Activated CD4-positive, CD25-positive, alpha-beta regulatory T cell (primary cell): ENCODE data around the gene SLC41A3.

Experiments
- DNase-seq, 4 experiments: peaks; one replicate each; lab custom pipeline; 2025; lab: John Stamatoyannopoulos, UW

The SLC41A3 gene

DNA sequence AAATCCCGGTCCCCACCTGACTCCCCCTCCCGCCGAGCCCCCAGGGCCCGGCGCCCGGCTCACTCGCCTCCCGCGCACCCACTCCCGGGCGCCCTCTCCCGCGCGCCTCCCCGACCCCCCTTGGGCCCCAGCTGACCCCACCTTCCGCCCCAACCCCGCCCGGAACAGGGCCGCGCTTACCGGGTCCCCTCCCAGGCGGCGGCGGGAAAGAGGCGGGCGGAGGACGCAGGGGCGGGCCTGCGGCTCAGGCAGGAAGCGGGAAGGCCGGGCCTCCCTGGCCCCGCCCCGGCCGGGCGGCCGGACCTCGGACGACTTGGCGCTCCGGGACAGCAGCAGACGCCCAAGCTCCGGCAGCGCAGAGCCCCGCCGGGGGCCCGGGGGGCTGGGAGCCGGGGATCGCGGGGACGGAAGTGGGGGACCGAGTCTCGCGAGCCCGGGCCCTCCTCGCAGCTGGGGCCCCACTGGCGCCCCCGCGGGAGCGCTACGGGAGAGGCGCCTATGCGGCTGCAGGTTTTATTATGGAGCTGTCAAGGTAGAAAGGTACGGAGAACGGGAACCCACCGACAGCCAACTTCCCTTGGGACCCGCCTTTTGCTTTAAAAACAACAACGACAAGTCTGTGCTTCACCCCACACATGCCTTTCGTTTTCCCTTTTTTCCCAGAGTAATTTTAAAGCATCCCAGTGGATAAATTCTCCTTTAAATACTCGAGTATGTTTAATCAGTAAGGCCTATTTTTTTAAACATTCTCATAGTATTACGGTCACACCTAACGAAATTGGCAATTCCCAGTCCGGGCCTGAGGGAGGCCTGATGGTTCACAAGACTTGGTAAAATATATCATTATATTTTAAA, at the start of gene SLC41A3:
SLC41A3 (minus strand) TSS at position 212 of the 855 bp plus-strand sequence. CDS start 15,905 bp downstream, outside the sequence.
- peak; percentile 70 to 78 (median 73) for DNase-seq

- DNase-seq, result no peak
Measured at GRCh38 chr3:126133606-126134005, 49.7 kb upstream of the SLC41A3 start.

GRCh38 chr3:126132751-126133511, 49.0 kb upstream of the SLC41A3 start:
- DNase-seq, result no peak

DNA sequence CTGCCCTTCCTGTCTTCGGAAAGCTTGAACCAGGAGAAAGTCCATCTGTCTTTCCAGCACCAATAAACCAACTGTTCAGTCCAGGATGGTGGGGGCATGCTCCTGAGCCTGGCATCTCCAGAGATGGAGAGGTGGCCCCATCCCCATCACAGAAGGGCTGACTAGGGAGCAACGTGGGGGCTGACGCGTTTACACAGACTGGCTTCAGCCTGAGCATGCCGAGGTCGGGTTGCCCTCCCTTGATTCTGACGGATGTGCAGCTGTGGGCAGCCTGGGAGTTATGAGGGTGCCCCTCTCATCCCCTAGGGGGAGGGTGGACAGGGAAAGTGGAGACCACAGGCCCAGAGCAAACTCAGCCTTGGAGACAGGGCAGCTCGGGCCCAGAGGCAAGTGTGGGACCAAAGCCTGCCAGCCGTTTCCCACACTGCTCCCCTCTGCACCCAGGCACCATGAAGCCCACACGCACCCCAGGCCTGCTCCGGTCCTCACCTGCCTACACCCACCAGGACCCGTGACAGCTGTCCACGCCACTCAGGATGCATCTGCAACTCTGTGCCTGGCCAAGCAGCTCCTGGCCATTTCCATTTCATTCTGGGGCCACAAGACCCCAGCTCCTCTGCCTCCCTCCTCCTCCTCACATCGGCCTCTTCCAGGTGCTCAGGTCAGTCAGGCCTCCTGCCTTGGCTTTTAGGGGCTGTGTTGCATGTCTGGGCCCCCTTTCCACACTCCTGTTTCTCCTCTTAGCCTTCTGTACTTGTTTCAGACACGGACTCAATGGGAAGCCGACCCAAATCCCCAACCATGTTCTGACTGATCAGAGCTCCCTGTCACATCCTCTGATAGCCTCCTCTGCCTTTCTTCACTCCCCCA, 48.2 kb upstream of the SLC41A3 start:
- no peak for DNase-seq

- DNase-seq, result no peak
Measured at GRCh38 chr3:126130981-126131745, 47.2 kb upstream of the SLC41A3 start.

- DNase-seq, result no peak
Measured at GRCh38 chr3:126130081-126130855, 46.3 kb upstream of the SLC41A3 start.

GRCh38 chr3:126129398-126129891, 45.5 kb upstream of the SLC41A3 start:
- no peak for DNase-seq

DNA sequence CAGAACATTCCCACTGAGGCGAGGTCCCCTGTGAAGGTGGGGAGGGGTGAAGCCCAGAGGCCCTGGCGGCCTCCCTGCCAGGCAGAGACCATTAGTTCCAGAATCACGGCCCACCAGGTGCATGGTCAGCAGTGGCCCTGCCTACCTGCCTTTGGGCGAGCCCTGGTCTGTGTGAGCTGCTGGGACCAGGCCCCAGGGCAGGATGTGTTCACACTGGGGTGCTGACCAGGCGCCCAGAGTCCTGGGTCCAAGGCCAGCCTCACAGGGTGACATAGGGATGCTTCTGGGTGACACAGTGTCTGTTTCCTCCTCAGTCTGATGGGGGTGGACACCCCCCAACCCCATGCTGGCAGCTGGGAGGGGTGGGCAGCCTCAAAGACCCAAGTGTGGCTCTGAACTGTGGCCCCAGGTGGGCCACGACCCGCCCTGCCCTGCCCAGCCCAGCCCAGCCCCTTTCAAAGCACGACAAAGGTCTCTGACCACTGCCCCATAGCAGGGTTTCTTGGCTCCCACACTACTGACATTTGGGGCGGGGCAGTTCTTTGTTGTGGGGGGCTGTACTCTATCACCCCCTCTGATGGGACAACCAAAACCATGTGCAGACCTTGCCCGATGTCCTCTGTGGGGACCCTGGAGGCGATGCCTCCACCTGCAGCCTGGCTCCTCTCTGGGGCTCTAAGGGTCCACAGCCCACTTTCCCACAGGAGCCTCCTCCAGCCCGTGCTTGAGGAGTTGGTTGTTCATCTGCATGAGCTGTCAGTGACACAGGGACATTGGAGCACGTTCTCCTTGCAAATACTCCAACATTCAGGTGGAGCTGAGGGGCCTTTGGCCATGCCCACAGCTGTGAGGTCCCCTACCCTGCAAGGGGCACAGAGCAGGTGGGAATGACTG, 44.8 kb upstream of the SLC41A3 start:
- no peak for DNase-seq

GRCh38 chr3:126127904-126128303, 44.0 kb upstream of the SLC41A3 start:
- no peak for DNase-seq

DNA sequence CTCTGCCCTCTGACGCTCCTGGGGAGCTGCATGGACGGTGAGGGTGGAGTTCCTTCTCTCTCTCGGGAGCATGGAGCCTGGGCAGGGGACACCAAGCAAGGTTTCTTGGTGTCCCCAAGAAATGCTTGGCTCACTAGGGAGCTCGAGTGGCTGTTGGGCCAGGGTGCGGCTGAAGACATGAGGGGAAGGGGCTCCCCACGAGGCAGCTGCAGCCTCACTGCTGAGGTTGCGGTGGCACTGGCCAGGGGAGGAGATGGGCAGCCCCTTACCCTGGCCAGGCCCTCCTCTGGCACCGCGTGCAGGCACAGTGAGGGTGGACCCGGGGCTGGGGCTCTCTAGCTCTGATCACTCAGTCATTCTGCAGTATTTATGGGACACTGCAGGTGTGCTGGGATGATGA, 43.5 kb upstream of the SLC41A3 start:
- DNase-seq, result no peak

- no peak for DNase-seq
Measured at GRCh38 chr3:126126811-126127431, 43.0 kb upstream of the SLC41A3 start.

DNA sequence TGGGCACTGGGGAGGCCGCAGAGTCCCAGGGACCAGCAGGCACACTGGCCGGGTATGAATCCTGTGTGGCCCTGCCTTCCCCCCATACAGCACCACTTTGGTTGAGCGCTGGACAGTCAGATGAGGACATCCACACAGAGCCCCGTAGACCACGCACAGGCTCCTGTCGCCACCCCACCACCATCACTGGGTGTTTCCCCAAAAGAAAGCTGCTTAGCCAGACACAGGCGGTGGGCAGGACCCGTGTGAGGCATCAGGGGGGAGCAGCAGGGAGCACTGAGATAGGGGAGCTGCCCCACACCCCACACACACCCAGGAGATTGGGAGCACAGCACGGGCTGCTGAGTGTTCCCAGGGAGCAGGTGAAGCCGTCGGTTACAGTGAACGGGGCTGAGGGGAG, 42.4 kb upstream of the SLC41A3 start:
- DNase-seq, result no peak

- DNase-seq, result no peak
Measured at GRCh38 chr3:126125781-126126251, 41.9 kb upstream of the SLC41A3 start.

- DNase-seq, result no peak
Measured at GRCh38 chr3:126125341-126125740, 41.4 kb upstream of the SLC41A3 start.

GRCh38 chr3:126124896-126125295, 41.0 kb upstream of the SLC41A3 start:
- DNase-seq, result no peak

DNA sequence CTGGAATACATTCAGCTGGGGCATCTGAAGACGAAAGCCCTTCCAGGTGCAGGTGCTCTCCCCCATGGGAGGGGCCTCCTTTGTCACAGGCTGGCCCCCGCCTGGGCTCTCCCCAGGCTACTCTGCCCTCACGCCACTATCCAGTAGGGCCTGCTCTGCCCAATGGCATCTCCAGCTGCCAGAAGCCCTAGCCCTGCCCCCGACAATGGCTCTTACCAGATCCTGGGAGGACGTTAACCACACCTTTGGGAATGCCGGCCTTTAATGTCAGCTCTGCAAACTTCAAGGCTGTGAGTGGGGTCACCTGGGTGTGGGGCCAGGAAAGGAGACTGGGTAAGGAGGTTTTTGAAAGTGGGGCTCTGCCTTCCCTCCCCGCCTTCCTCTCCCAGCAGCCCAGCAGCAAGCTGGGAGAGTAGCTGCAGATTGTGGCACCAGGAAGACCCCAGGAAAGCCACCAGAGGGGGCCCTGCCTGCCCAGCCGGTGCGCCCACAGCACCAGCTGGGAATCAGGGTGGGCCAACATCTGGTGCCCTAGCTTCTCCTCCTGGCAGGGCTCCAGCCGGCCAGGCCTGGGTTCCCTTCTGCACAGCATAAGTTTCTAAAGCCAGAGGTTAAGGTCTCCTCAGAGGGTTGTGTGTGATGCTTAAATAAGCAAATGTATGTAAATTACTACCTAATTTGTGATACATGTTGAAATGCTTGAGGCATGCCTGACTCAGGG, 40.4 kb upstream of the SLC41A3 start:
- DNase-seq, result no peak

DNA sequence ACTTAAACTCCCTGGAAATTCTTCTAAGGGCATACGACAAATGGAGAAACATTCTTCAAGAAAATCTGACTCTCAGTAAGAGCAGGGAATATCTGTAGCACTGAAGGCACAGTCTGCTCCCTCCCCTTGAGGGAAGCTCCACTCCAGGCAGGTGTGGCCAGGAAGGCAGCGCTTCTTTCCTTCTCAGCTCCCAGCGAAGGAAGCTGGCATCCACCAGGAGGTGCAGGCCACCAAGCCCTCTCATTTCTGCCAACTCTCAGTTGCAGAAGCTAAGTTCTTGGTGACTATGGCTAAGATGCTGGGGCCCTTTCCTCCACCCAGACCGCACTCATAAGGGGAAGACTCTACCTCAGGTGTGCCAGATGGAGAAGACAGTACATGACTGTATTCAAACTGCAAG, 37.7 kb upstream of the SLC41A3 start:
- no peak for DNase-seq

- no peak for DNase-seq
Measured at GRCh38 chr3:126121074-126121473, 37.1 kb upstream of the SLC41A3 start.
